NOMO-1 treated with DMSO at 0.1 percent for 48 hours (cell line): Measurements from ENCODE around the gene MRPL24.
A peak's percentile ranks its signal among the peaks of the same experiment; 100 is the strongest.

ENCODE experiments used
- DNase-seq: peaks from one replicate; lab custom pipeline; 2025; ENCODE audit not compliant: unreplicated experiment; lab: John Stamatoyannopoulos, UW

The MRPL24 gene

DNA sequence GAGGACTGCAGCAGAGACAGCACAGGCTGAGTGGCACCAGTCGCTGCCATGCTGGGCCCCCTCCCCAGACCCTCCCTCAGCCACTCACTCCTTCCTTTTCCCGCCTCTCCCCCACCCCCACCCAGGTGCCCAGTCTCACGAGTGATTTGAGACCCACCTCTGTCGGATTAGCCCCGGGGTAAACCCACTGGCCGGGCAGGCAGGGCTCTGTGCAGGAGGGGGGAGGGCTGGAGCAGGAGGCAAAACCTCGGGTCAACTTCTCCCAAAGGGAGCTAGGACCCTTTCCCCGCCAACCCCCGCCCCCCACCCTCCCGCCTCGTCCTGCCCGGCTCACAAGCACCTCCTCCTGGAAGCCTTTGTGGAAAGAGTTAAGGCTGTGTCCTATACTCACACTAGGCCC lies 3.5 kb upstream of the MRPL24 start:
- DNase-seq, result no peak

GRCh38 chr1:156743367-156744302 lies 2.7 kb upstream of the MRPL24 start:
- no peak for DNase-seq

DNA sequence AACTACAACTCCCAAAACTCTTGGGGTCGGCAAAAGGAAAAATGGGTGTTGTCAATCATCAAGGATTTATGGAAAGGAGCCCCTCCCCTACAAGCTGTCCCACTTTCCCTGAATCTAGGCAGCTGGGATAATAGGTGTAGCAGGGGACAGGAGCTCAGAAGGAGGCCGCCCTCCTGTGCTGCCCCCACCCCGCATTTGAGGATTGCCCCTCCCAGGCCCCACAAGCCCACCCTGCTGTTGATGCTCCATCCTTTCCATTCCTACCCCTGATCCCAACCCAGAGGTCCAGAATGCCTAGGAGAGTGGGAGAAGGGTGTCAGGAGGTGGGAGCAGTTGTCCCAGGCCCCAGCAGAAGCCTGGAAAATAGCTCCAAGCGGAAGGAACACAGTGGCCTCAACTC lies 1.9 kb upstream of the MRPL24 start:
- no peak for DNase-seq

DNA sequence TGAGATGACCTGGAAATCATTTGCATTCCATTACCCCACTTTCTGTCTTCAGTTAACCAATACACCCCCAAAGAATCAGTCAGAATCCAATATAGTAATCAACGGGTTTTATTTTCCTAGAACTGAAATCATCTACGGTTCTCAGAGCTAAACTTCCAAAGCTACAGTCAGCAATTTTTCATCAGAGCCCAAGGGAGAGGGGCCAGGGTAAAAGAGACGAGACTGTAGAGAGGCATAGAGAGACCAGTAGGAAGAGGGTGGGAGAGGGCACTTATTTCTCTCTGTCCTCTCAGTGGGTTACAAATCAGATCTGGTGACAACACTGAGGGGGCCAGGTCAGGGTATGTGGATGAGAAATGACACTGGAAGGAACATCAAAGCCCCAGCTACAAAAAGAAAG lies 1.1 kb upstream of the MRPL24 start:
- DNase-seq, result no peak

- no peak for DNase-seq
These were observed 644 bp upstream of the MRPL24 start for GRCh38 chr1:156741481-156741983.

- DNase-seq, result peak; percentile 33
These were observed 599 bp downstream of the MRPL24 start for GRCh38 chr1:156740237-156740740.

DNA sequence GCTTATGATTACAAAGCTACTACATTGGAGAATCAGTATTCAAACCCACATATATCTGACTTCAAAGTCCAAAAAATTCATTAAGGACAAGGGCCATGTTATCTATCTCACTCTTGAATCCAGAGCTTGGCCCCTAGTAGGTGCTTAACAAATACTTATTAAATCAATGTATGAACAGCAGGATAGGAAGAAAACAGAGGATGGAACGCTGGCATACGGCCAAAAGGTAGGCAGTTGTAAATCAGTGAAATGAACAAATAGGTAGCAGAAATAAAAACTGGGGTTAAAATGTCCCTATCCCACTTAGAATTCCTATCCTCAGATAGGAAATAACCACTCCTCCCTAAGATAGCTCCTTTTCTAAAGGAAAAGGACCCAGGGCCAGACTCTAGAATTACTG lies 2.0 kb downstream of the MRPL24 start:
- DNase-seq, result no peak

GRCh38 chr1:156738407-156738806 lies 2.5 kb downstream of the MRPL24 start:
- DNase-seq, result no peak

GRCh38 chr1:156733989-156734584 lies 6.8 kb downstream of the MRPL24 start:
- no peak for DNase-seq

- peak; percentile 98 for DNase-seq
These were observed 12.1 kb downstream of the MRPL24 start, which contains the start of gene ISG20L2 for GRCh38 chr1:156728599-156729462. TSS of gene ISG20L2 (minus strand) at chr1:156728766. CDS start at chr1:156727652, 1,114 bp downstream.

DNA sequence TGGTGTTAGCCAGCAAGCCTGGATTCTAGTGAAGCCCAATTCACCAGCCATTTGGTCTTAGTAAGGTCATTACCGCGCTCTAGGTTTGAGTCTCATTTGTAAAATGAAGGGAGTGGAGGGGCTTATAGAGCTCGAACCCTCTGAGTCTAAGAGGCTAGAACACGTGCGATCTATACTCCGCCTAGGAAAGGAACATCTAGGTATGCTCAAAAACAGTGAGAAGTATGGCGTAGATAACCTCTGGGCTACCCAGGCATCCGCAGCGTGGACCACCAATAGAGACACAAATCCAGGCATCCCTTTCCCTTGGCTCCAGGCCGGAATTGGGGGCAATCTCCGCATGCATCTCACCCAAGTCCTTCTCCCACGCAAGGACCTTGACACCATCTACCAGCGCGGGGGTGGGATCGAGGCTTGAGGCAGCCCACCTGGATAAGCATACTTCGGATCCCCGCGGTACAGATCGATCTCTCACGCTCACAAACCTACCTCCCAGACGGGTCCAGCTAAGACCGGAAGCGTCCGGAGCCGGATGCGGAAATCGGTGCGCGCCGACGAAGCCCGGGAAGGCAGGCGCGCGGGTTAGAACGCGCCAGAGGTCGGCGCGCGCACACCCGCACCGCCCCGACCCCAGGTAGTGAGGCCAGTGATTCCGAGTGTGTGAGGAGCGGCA lies 12.8 kb downstream of the MRPL24 start, which contains the start of gene METTL25B:
Gene METTL25B (plus strand): TSS at position 544 of the 673 bp plus-strand sequence. CDS start 636 bp downstream, outside the sequence.
- peak; percentile 74 for DNase-seq

GRCh38 chr1:156727492-156727891 lies 13.4 kb downstream of the MRPL24 start:
- no peak for DNase-seq

DNA sequence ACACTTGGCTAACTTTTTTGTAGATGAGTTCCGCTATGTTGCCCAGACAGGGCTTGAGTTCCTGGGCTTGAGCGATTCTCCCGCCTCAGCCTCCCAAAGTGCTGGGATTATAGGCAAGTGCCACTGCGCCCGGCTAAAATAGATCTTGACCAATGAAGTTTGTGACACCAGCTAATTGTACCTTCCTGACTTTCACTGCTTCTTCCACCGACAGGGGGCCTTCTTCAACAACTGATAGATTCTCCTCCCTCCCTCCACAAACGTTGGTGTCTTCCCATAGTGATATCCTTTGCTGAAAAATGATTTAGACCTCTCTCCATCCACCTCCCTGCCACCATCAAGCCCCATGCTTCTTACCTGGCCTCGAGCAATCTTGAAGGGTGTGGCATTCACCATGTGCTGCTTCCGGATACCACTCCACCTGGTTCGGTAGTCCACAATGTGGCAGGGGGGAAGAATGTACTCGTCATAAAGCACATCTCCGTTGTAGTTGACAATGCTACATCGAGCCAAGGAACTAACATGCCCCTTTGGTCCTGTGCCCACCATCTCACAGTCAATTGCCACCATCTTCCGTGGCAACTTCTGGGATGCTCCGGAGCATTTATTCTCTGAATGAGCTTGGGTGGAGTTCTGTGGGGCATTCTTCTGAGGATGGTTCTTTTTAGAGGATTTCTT lies 14.2 kb downstream of the MRPL24 start:
- DNase-seq, result peak; percentile 73

DNA sequence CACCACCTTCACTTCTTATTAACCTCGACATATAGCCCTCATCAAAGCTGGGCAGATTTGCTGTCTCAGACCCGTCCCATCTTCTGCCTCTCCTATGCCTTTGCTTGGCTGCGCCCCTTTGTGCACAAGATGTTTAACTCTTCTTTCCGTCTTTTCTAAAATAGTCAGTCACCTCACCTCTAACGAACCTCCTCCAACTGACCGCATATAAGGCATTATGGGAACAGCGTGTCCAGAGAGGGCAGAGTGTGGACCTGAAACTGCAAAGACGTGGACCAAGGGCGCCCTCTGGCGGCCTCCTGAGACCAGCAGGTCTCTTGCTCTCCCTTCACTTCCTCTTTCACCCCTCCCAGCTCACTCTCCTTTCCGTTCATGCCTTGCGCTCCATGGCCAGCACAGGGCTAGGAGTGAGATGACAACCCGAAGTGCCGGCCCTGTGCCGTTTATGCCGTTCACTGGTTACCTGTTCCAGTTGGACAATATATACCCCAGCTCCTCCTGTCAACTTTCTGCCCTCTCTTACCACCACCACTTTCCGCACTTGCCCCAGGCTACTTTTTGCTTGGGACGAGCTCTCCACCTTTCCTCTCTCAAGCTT lies 15.1 kb downstream of the MRPL24 start:
- peak; percentile 94 for DNase-seq

DNA sequence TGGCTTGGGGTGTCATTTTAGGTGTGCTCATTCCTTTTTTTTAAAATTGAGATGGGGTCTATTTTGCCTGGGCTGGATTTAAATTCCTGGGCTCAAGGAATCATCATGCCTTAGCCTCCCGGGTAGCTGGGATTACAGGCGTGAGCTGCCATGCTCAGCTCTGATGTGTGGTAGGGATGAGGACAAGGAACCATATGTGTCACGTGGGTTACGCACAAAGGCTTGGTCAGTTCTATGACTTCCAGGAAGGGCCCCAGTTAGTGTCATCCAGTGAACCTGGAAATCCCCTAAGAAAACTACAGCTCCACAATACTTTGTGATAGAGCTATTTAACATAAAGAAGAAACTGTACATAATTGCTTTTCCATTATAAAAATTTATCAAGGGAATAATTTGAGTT lies 19.4 kb downstream of the MRPL24 start:
- no peak for DNase-seq

DNA sequence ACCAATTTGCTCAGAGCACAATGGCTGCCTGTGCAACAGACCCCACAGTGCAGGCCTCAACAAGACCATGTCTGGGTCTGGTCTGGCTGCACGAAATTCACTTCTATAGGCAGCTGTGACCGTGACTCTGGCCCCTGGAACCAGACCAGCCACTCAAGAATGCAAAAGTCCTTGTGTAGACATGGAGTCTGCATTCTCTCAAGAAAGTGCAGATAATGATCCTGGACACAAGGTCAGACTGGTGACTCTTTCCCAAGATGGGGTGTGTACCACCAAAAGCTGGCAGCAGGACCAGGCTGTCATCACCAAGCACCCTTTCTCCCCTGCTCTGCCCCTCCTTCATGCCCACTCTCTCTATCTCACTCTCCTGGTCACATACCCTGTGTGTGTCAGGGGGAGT lies 19.8 kb downstream of the MRPL24 start:
- no peak for DNase-seq

- no peak for DNase-seq
These were observed 23.5 kb downstream of the MRPL24 start for GRCh38 chr1:156717351-156717750.

DNA sequence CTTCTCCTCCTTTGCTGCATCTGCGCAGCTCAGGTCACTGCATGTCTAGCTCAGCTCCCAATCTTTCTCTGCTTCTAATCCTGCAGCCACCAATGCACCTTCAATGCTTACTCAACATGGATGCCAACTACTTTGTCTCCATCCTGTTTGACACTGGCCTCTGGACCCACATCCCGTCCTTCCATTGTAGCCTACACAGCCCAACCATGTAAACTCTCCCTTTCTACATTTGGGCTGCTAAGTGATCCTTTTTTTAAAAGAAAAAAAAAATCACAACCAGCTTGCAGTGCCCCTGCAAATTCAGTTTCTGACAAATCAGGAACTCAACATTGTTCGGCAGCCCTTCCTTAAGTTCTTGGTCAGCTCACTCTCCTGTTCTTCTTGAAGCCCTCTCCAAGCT lies 26.1 kb downstream of the MRPL24 start:
- no peak for DNase-seq

GRCh38 chr1:156712626-156713025 lies 28.3 kb downstream of the MRPL24 start:
- no peak for DNase-seq
